Measurements from ENCODE around the gene CD300LG.
"Not testable (repeated sequence)": the region's sequence is repeated elsewhere in the genome, so short reads cannot be mapped to it uniquely, and the experiment has no call there.

The CD300LG gene

GRCh38 chr17:43881181-43881580 lies 34.2 kb downstream of the CD300LG start:
- DNase-seq: no peak

- DNase-seq: no peak
Observed at GRCh38 chr17:43881758-43882505, 35.0 kb downstream of the CD300LG start.

GRCh38 chr17:43882761-43883415 lies 35.9 kb downstream of the CD300LG start:
- no peak for DNase-seq

- DNase-seq: no peak
Observed at GRCh38 chr17:43888548-43888947, 41.6 kb downstream of the CD300LG start.

- no peak for DNase-seq
Observed at GRCh38 chr17:43890240-43890639, 43.3 kb downstream of the CD300LG start.

GRCh38 chr17:43891851-43892646 lies 45.1 kb downstream of the CD300LG start:
- no peak for DNase-seq

GRCh38 chr17:43892647-43892952 lies 45.6 kb downstream of the CD300LG start:
- DNase-seq: no peak

GRCh38 chr17:43894494-43894893 lies 47.5 kb downstream of the CD300LG start:
- not testable (repeated sequence) for DNase-seq

GRCh38 chr17:43897831-43898230 lies 50.9 kb downstream of the CD300LG start:
- DNase-seq: no peak

- DNase-seq: no peak
Observed at GRCh38 chr17:43898446-43898845, 51.5 kb downstream of the CD300LG start.

- peak; percentile 92 for DNase-seq
Observed at GRCh38 chr17:43900183-43900857, 53.3 kb downstream of the CD300LG start.

GRCh38 chr17:43900858-43901754 lies 54.1 kb downstream of the CD300LG start:
- DNase-seq: no peak

- DNase-seq: no peak
Observed at GRCh38 chr17:43901861-43902589, 55.0 kb downstream of the CD300LG start.

- no peak for DNase-seq
Observed at GRCh38 chr17:43905400-43905984, 58.5 kb downstream of the CD300LG start.

- peak; percentile 90 for DNase-seq
Observed at GRCh38 chr17:43905985-43906852, 59.2 kb downstream of the CD300LG start.

GRCh38 chr17:43906951-43907424 lies 60.0 kb downstream of the CD300LG start:
- DNase-seq: no peak

- peak; percentile 91 for DNase-seq
Observed at GRCh38 chr17:43907425-43907981, 60.5 kb downstream of the CD300LG start, which contains the start of gene MPP2. MPP2 (minus strand) TSS chr17:43907536; CDS start chr17:43904460, 3,076 bp downstream.

GRCh38 chr17:43907998-43908721 lies 61.2 kb downstream of the CD300LG start:
- peak; percentile 86 for DNase-seq

Data from right hindlimb (tissue), 1 donor.